GM18858 (cell line): ENCODE results near the gene NDEL1.

Experiments
- ATAC-seq: cut with Tn5 transposase; IDR thresholded peaks from one replicate; pipeline ENCODE4 v1.9.1; 2021; ENCODE audit not compliant: unreplicated experiment

The NDEL1 gene

DNA sequence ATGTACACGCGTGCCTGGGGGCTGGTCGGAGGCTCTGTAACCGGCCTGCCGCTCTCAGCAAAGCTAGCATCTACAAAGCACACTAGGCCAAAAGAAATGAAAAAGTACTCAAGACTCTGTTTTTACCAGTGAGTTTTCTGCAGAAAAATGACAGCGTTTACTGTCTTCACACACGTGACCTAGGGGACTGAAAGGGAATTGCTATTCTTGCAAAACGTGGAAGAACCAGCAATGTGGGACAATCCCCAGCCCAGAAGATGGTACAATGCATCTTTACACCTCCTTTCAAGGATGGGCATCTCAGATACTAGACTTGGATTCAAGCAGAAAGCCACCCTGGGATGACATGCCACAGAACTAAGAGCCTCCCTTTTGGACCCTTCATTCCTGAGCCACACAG lies 41.5 kb downstream of the NDEL1 start:
- no peak for ATAC-seq

DNA sequence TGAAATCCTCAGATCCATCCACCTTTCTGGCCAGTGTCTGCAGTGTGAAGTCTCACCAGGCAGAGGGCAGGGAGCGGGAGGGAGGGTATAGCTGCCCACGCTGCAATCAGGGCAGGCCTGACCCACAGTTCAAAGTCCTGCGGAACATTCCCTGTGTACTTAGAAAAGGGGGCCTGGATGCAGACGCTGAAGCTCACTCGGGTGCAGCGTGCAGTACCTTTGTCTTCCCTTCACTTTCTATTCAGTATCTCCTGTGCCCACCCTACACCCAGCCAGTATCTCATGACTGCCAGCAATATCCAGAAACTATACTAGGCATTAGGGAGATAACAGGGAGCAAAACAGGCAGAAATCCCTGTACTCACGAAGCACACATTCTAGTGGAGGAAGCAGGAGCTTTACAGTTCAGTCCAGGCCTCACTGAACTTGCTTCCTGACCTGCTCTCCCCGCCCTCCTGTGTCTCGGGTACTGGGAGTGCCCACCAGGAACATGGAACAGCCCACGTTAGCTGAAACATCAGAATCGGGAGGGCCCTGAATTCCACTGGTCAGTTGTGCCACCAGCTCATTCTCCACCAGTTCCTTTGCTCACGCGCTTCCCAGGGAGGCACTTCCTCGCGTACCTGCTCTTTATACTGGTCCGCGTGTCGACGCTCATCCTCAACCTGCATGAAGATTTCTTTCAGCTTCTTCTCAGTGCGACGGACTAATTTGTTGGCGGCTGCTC lies 42.2 kb downstream of the NDEL1 start:
- no peak for ATAC-seq

DNA sequence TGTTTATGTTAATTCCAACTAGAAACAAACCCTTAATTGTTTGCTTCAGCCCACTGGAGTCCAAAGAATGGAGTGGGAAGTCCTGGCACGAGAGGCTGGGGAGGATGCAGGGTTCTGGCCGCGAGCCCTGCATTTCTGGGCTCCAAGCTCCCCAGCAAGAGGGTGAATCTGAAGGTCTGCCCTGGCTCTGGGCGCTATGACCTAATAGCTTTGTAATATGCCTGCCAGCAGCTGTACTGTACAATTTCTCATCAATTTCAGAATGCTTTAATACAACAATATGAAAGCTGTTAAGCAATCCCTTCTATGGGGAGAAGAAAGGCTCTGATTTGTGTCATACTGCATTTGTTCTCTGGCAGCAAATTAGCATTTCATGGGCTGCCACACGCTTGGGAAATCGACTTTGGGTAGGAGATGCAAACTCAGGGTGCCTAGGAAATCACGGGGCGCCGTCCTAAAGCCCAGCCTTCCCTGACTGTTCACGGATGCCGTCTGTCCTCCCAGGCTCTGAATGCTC lies 43.8 kb downstream of the NDEL1 start:
- ATAC-seq, result no peak

DNA sequence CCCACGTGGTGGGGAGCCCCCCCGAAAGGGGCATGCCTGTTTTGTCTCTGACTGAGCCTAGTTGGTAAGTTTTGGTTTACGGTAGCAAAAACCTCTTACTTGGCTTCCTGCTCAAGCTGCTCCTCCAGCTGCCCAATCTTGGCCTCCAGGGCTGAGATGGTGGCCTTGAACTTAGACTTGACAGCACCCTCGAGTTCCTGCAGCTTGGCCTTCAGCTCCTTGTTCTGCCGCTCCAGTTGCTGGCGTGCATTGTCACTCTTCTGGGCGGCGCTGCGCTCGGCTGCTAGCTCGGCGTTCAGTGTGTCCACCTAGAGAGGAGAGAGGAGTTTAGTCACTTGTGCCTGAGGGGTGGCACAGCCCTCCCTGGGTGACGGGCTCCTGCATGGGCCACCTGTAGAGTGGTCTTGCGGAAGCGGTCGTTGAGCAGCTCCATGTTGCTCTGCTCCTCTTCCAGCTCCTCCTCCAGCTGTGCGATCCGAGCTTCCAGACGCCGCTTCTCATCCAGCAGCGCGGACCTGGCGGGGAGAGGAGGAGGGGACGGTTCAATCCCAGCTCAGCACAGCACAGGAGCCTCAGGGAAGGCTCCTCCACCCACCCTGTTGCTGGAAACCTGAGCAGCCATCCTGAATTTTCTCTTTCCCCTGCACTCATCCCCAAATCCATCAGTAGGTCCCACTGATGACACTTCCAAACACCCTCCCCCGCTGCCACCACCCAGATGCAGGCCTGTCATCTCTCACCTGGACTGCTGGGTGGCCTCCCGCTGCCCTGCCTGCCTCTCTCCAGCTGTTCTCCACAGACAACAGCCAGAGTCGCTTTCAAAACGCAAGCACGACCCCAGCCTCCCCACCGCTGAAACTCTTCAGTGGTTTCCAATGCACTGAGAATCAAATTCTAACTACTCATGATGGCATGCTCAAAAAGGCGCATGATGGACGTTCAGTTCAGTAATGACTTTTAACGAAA lies 44.6 kb downstream of the NDEL1 start:
- ATAC-seq, result no peak

DNA sequence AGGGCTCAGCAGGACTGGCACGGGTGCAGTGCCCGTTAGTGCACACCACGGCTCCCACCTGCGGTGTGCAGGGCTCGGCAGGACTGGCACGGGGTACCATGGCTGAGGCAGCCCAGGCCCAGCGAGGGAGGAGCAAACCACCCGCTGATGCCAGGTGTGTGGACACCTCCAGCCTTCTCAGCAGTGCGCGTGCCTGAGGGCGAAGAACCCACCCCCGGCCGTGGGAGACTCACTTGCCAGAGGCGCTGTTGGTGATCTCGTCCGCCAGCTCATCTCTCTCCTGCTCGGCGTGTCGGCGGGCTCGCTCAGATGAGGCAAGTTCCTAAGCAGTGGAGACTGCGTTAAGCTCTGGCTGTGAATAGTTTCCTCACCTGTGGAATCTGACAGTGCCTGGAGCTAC lies 45.4 kb downstream of the NDEL1 start:
- ATAC-seq, result no peak

DNA sequence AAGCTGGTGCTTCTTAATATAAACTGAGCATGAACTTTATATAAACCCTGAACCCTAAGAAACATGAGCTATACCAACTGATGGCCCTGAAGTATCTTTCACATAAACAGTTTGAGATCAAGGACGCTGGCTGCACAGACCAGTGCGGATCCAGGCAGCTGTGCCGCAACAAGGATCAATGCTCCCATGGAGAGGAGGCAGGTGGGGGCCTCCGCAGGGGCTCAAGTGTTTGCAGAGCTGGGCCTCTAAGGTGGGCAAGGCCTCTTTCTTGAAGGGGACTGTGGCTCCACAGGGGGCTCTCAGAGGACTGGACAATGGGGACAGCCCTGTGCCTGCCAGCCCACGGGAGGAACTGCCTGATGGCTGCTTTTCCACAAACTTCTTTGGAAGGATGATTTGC lies 46.0 kb downstream of the NDEL1 start:
- ATAC-seq, result no peak

DNA sequence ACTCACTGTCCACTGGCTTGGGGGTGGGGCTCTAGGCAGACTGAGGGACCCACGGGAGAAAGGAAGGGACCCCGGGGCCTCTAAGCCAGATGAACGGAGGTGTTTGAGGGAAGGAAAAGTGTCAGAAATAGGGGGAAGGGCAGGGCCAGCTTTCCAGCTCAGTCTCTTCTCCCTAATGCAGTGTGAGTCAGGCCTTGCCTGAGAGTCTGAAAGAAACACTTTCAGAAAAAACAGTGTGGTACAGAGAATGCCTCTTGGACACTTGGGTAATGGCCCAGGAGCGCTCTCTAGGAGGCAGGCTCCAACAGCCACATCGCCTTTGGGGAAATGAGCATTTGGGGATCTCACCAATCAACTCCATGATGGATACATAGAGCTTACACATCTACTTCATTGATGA lies 46.9 kb downstream of the NDEL1 start:
- no peak for ATAC-seq

DNA sequence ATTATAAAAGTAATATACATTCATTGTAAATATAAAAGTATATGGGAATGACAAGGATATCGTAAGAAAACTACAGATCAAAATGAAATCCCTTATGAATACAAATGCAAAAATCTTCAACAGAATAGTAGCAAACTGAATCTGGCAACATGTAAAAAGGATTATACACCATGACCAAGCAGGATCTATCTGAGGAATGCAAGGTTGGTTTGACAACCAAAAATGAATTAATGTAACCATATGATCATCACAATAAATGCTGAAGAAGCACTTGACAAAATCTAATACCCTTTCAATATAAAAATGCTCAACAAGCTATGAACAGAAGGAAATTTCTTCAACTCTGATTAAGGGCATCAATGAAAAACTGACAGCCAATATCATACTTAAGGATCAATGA lies 48.8 kb downstream of the NDEL1 start:
- no peak for ATAC-seq

DNA sequence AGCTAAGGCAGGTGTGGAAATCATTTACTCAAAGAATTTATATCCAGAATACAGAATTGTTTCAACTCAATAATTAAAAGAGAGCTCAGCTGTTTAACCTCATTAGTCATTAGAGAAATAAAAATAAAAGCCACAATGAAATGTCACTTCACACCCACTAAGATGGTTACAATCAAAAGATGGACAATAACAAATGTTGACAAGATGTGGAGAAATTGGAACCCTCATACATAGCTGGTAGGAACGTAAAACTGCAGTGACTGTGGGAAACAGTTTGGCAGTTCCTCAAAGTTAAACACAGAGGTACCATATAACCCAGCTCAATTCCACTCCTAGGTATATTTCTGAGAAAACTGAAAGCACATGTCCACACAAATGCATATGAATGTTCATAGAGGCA lies 49.8 kb downstream of the NDEL1 start:
- no peak for ATAC-seq

DNA sequence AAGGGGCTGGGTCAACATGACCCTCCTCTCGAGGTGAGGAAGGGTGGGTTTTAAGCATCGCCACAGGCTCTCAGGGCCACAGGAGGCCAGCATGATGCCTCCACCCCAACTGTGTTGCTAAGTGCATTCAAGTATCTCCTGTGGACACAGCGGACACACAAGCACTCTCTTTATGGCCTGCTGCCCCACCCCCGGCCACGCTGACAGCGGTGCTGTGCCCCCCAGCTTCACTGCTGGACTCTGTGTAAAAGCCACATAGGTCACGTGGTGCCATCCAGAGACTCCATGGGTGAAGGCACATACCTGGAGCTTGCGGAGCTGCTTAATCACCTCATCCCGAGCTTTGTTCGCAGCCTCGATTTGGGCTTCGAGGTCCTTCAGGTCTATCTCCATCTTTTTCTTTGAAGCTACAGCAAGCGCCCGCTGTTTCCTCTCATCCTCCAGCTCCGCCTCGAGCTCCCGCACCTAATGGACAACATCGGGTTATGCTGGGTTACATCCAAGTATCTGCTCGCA lies 51.5 kb downstream of the NDEL1 start:
- ATAC-seq, result no peak

DNA sequence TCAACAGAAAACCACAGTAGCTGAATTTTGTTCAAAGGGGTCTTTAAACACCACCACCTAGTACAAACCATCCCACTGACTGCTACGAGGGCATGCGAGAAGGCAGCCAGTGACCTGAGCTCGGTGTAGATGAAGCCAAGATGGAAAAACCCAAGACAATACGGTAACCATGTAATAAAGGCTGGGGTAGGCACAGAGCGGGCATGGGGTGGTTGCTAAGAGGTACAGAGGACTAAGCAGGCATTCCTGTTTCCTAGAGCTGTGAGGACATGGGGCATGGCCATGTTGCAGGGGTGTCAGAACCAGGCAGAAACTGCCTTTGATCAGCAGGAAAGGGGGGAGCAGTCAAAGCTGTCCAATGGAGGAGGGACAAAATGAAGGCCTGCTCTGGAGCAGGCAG lies 52.1 kb downstream of the NDEL1 start:
- ATAC-seq, result no peak

DNA sequence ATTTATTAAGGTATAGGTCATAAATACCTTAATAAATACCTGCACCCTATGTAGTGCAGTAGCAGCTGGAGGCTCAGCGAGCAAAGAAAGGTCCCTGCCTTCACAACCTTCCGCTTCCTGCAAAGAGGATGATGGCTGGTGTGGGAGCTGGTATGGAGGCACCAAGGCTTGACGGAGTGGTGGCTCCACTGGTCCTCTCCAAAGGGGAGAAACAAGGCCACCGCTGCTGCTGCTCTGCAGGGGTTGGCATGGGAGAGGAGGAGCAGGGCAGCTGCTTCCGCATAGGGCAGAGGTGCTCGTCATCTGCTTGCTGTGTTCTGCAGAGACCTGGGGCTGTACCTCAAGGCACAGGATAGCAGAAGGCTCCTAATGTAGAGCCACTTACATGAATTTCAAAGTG lies 52.8 kb downstream of the NDEL1 start:
- no peak for ATAC-seq

DNA sequence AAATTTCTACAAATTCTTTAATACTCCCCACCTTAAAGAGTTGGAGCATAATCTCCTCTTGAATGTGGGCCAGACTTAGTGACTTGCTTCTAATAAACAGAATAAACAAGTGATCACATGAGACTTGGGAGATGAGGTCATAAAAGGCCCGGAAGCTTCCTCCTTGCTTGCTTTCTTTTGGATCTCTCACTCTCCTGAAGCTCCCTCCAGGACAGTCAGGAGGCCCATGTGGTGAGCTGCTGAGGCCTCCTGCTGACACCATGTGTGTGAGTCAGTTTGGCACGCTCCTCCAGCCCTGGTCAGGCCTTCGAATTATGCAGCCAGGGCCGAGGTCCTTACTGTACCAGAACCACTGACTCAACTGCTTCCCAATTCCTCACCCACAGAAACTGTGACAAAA lies 53.2 kb downstream of the NDEL1 start:
- no peak for ATAC-seq

DNA sequence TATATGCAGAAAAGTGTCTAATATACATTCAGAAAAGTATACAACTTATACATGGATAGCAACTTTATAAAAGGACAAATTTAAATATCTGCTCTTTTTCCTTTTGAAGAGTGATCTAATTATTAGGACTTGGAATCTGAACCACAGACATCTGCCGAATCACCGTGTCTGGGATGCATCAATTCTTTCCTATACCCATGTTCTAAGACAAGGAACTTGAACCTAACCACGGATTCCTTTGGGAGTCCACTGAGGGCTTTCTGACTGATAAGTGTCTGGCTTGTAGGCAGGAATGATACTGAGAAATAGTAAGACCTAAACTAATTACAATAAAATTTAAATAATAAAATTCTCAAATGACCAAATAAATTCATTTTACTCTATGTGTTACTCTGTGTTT lies 54.2 kb downstream of the NDEL1 start:
- no peak for ATAC-seq

DNA sequence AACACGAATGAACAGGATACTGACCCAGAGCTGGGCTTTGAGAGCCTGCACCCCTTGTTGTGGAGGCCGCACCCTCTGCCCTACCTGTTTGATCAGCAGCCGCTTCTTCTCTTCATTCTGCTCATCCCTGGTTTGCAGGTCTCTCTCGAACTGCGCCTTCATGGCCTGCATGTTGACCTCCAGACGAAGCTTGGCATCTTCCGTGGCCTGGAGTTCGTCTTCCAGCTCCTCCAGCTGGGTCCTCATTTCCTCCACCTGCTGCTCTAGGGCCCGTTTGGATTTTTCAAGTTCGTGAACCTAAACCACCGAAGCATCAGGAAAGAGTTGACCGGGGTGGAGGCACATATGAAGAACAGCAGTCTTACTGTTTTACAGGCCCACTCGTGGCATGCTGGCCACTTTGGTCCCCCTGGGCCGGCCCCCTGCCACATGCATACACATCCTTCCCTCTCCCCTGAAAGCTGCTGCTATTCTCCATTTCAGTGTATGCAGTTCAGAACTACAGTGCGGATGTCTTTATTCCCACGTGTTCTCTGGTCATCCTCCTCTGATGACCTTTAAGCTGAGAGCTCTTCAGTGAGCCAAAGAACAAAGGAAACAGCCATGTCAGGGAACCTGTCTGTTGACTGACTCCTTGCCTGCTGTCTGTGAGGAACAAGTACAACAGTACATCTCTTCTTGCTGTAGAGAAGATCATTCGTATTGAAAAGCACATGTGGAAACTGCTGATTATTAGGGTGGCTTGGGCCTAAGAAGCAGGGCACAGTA lies 54.8 kb downstream of the NDEL1 start:
- no peak for ATAC-seq

DNA sequence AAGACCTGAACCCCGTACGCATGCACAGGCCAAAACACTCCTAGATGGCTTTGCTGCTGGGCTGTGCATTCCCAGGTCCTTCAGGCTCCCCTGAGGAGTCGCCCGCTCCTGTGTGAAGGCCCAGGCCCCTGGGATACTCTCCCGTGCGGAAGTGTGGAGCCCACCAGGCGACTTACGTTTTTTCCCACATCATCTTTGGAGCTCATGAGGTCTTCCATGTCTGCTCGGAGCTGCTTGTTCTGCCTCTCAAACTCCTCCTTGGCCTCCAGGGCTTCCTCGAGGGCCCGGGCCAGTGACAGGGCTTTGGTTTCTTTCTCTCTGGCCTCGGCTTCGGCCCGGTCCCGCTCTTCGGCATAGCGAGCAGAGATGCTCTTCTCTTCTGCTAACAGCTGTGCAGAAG lies 56.4 kb downstream of the NDEL1 start:
- no peak for ATAC-seq

DNA sequence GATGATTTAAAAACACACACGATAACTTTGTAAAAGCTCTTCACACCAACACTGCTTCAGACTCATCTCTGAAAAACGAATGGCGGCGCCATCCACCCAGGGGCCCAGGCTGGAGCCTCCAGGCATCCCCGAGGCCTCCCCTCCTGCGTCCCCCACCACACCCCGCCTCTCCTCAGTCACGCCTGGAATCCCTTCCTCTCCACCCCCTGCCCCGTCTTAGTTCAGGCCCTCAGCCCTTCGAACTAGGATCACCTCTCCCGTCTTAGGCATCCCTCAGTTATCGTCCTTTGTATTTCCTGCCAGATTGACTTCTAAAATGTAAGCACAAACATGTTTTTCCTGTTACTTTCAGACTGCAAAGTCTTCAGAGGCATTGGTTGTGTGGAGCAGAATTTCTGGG lies 58.3 kb downstream of the NDEL1 start:
- no peak for ATAC-seq

DNA sequence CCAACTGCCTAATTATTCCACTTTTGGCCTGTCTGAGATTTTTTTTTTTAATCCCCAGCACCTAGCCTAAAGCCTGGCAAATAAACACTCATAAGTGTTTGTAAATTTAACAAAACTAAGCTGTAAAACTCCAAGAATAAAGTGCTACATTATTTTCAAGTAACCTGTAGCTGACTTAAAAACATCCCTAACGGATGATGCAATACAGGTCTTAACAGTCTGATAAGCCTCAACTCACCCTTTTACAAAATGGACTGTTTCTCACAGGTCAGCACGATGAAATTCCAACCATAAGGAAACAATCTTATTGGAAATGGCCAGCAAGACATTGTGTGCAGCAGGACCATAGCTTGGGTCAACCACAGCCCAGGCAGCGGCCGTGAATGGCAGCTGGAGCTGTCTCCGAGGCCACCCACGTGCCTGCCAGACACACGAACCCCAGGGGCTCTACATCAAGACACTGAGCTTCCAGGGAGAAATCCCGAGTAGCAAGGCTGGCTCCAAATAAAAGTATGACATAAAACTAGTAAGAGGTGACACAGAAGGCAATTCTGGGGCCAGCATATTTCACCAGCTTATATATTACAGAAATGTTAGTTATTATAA lies 58.9 kb downstream of the NDEL1 start:
- no peak for ATAC-seq

DNA sequence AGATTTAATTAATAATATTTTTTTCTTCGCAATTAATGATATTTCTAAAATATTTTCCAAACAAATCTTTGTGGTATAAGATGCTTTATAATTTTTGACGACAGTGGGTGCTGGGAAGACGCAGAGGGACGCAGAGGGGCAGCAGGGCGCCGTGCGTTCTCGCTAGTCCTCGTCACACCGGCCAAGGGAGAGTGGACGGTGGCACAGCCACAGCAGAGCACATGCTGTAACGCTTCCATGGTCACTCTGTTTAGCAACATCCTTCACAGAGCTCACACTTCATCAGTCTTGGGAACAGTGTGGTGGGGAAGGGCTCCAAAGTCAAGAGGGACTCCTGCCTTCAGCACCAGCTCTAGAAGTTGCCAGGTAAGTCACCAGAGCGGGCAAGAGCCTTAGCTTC lies 60.4 kb downstream of the NDEL1 start:
- ATAC-seq, result no peak

DNA sequence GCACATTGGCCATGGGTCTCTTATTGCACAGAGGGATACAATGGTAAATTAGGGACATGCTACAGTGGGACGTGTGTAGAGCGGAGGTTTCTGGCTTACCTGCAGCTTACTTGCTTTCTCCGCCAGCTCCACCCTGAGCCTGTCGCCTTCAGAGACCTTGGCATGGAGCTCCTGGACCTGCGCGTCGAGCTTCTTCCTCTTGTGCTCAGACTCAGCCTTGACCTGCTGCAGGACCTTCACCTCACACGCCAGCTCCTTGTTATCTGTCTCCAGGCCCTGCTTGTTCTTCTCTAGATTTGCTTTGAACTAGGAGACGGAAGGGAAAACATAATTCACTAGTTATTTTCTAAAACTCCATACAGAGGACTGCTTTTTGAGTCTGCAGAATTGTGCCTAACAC lies 63.5 kb downstream of the NDEL1 start:
- no peak for ATAC-seq

DNA sequence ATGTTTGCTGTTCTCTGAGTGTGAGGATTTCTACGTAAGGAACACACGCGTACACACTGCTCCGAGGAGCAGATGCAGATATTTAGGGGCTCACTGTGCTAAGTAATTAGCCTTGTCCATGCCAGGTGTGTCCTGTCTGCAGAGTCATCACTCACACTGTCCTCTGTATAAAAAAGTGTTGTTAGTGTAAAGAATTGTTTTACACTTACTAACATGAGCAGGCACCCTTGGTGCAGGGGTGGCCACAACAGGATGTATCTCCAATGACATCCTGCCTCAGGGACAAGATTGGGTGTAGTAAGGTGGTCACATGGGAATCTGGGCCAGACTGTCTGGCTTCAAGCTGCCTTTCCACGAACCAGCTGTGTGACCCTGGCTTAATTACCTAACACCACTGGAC lies 63.9 kb downstream of the NDEL1 start:
- no peak for ATAC-seq
